HT-29 (cell line): ENCODE data around the gene OTOP3. TPM values are rescaled to one million over a fixed set of nuclear protein-coding genes. Genes with fewer than 3 reads are reported as not detected.

Experiments used
- DNase-seq: peaks from one replicate; pipeline ENCODE4 v3.0.0-alpha.2; 2015; ENCODE audit warnings: low spot score
- total RNA-seq: library from RNA; depleted of rRNA; stranded (reverse); fragments of >200 nt; shearing (Covaris generic); gene quantifications from 2 replicates; pipeline ENCODE4 v1.2.3, GENCODE V29; 2014

OTOP3 gene
- total RNA-seq, 1 experiment from 2014 or later, result not detected

- no peak for DNase-seq
Observed at GRCh38 chr17:74941128-74941725, 5.5 kb downstream of the OTOP3 start.

GRCh38 chr17:74943808-74944522 lies 8.3 kb downstream of the OTOP3 start:
- DNase-seq, result no peak

- DNase-seq, result no peak
Observed at GRCh38 chr17:74945543-74945942, 9.8 kb downstream of the OTOP3 start.

GRCh38 chr17:74946641-74947040 lies 10.9 kb downstream of the OTOP3 start:
- DNase-seq, result no peak

- no peak for DNase-seq
Observed at GRCh38 chr17:74947041-74947754, 11.5 kb downstream of the OTOP3 start.

GRCh38 chr17:74949455-74950115 lies 13.9 kb downstream of the OTOP3 start:
- DNase-seq, result no peak

GRCh38 chr17:74950207-74950606 lies 14.5 kb downstream of the OTOP3 start:
- peak; percentile 23 for DNase-seq

GRCh38 chr17:74951065-74951464 lies 15.4 kb downstream of the OTOP3 start:
- DNase-seq, result no peak

GRCh38 chr17:74951680-74952421 lies 16.2 kb downstream of the OTOP3 start:
- no peak for DNase-seq

- no peak for DNase-seq
Observed at GRCh38 chr17:74952431-74953133, 16.9 kb downstream of the OTOP3 start.

- no peak for DNase-seq
Observed at GRCh38 chr17:74953134-74953687, 17.5 kb downstream of the OTOP3 start.

- DNase-seq, result no peak
Observed at GRCh38 chr17:74954115-74954514, 18.4 kb downstream of the OTOP3 start.

- no peak for DNase-seq
Observed at GRCh38 chr17:74954665-74955421, 19.1 kb downstream of the OTOP3 start.

- DNase-seq, result no peak
Observed at GRCh38 chr17:74956093-74956492, 20.4 kb downstream of the OTOP3 start.

GRCh38 chr17:74957935-74958740 lies 22.4 kb downstream of the OTOP3 start:
- peak; percentile 68 for DNase-seq

GRCh38 chr17:74959826-74960515 lies 24.3 kb downstream of the OTOP3 start:
- no peak for DNase-seq

- peak; percentile 81 for DNase-seq
Observed at GRCh38 chr17:74960570-74961342, 25.1 kb downstream of the OTOP3 start.
